SH-SY5Y (cell line): Measurements from ENCODE around the gene C1QL1.

Experiments
- GATA2 ChIP-seq: IDR thresholded peaks from 2 replicates; pipeline ENCODE4 v1.6.1; 2011; ENCODE audit warnings: mild to moderate bottlenecking, low read depth, low read length
- GATA3 ChIP-seq: IDR thresholded peaks from 2 replicates; pipeline ENCODE4 v1.6.1; 2011; ENCODE audit warnings: low read depth, mild to moderate bottlenecking, low read length, moderate library complexity

DNA sequence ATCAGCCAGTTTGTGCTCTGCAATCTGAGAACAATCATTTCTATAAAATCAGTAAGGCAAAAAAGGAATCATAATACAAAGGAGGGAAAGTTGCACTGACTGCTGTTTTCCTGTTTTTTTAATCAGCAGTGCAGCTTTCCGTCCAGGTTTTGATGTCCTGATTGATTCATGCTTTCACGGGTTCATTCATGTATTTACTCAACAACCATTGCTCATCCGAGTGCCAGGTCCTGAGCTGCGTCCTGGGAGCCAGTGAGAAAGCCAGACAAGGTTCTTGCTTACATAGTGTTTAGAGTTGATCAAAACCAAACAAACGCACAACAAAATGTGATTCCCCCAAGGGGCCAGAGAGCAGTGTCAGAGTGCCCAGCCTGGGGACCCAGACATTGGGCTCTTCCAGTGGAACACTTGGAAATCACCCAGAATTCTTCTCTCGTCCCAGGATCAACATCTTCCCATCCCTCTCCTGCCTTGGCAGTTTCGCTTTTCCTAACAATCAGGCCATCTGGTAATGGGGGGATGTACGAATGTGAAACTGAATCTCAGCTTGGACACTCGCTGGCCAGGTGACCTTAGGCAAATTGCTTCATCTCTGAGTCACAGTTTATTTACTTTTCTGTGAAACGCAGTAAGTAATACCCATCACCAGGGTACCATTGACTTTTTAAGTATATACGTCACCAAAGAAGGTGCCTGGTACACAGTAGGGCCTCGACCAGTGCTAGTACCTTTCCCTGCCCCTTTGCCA, 13.3 kb upstream of the C1QL1 start:
- no peak for TF ChIP-seq GATA2
- no peak for TF ChIP-seq GATA3
